HepG2 (cell line): ENCODE results near the gene SH2D3A. TPM values are rescaled to one million over a fixed set of nuclear protein-coding genes. Genes with fewer than 3 reads are reported as not detected.

ENCODE experiments used
- AHR ChIP-seq: IDR thresholded peaks from 2 replicates; pipeline ENCODE4 v1.6.1; 2018; ENCODE audit warnings: missing genetic modification reagents, missing compliant biosample characterization
- CHD4 ChIP-seq: fragments of 200-600 bp; sonication (generic); IDR thresholded peaks from 2 replicates; pipeline ENCODE4 v1.7.0; 2017; ENCODE audit warnings: mild to moderate bottlenecking, low read length, borderline replicate concordance
- ELF3 ChIP-seq: IDR thresholded peaks from 2 replicates; pipeline ENCODE4 v1.6.1; 2016; ENCODE audit warnings: missing genetic modification reagents, missing compliant biosample characterization
- ETV5 ChIP-seq: IDR thresholded peaks from 2 replicates; pipeline ENCODE4 v1.6.1; 2018; ENCODE audit warnings: missing biosample characterization, missing genetic modification reagents, inconsistent platforms, borderline replicate concordance
- HHEX ChIP-seq: IDR thresholded peaks from 2 replicates; pipeline ENCODE4 v1.6.1; 2016; ENCODE audit warnings: control low read depth
- HOXA3 ChIP-seq: sonication (generic); formaldehyde crosslinking; IDR thresholded peaks from 2 replicates; pipeline ENCODE4 v1.5.0; 2020; ENCODE audit warnings: missing genetic modification reagents
- KDM3A ChIP-seq: IDR thresholded peaks from 2 replicates; pipeline ENCODE4 v1.6.1; 2018; ENCODE audit warnings: low read depth, missing compliant biosample characterization
- NKX3-1 ChIP-seq: sonication (generic); formaldehyde crosslinking; IDR thresholded peaks from 2 replicates; pipeline ENCODE4 v1.5.0; 2020; ENCODE audit warnings: missing genetic modification reagents
- SMAD1 ChIP-seq: sonication (generic); formaldehyde crosslinking; IDR thresholded peaks from 2 replicates; pipeline ENCODE4 v1.4.0; 2020; ENCODE audit warnings: missing genetic modification reagents, low read depth, mild to moderate bottlenecking, borderline replicate concordance
- SRY ChIP-seq: sonication (generic); formaldehyde crosslinking; IDR thresholded peaks from 2 replicates; pipeline ENCODE4 v1.8.0; 2022; ENCODE audit warnings: mild to moderate bottlenecking, missing genetic modification reagents
- TSC22D2 ChIP-seq: sonication (generic); formaldehyde crosslinking; IDR thresholded peaks from 2 replicates; pipeline ENCODE4 v1.5.1; 2020; ENCODE audit warnings: missing genetic modification reagents, mild to moderate bottlenecking, borderline replicate concordance
- ZFP90 ChIP-seq: sonication (generic); formaldehyde crosslinking; IDR thresholded peaks from 2 replicates; pipeline ENCODE4 v1.8.0; 2022; ENCODE audit warnings: missing genetic modification reagents, mild to moderate bottlenecking, inconsistent platforms, borderline replicate concordance
- ZNF230 ChIP-seq: sonication (generic); formaldehyde crosslinking; IDR thresholded peaks from 2 replicates; pipeline ENCODE4 v1.4.0; 2020; ENCODE audit warnings: mild to moderate bottlenecking, missing genetic modification reagents
- ZNF235 ChIP-seq: sonication (generic); formaldehyde crosslinking; IDR thresholded peaks from 2 replicates; pipeline ENCODE4 v1.8.1; 2023; ENCODE audit warnings: mild to moderate bottlenecking, missing genetic modification reagents, borderline replicate concordance
- ZNF24 ChIP-seq: fragments of 450-650 bp; IDR thresholded peaks from 2 replicates; pipeline ENCODE4 v1.6.1; 2017; ENCODE audit warnings: antibody characterized with exemption, mild to moderate bottlenecking
- ZNF615 ChIP-seq: sonication (generic); formaldehyde crosslinking; IDR thresholded peaks from 2 replicates; pipeline ENCODE4 v1.5.0; 2020; ENCODE audit warnings: mild to moderate bottlenecking, missing genetic modification reagents, borderline replicate concordance
- polyA plus RNA-seq, 8 experiments: library from polyadenylated mRNA; depleted of rRNA in 3 of 8; stranded (reverse) in 7 of 8; unstranded in 1 of 8; fragments of >200 nt; fragmentation: Illumina TruSeq in 4 of 8; extraction: Trizol in 4 of 8; gene quantifications; 2 replicates each; pipeline versions ENCODE4 v1.2.1 to v1.2.3, GENCODE V29; 2011 to 2016; ENCODE audit warnings: low read depth in 4 of 8, missing spikeins in 1 of 8, mixed read lengths in 1 of 8; ENCODE audit not compliant: insufficient read depth in 1 of 8
- total RNA-seq, 5 experiments: library from RNA; depleted of rRNA; stranded (reverse); fragments of >200 nt; fragmentation: Illumina TruSeq; extraction: Trizol; gene quantifications; 2 replicates each; pipeline ENCODE4 v1.2.3, GENCODE V29; 2016; ENCODE audit warnings: low read depth in 1 of 5
- TF ChIP-seq, protein P1 (sequence below): sonication (generic); formaldehyde crosslinking; IDR thresholded peaks from 2 replicates; pipeline ENCODE4 v1.5.1; 2020; ENCODE audit warnings: mild to moderate bottlenecking, missing genetic modification reagents, moderate library complexity
- TF ChIP-seq, protein P2 (sequence below): sonication (generic); formaldehyde crosslinking; IDR thresholded peaks from 2 replicates; pipeline ENCODE4 v1.4.0; 2020; ENCODE audit warnings: low read depth, missing genetic modification reagents
- TF ChIP-seq, protein P3 (sequence below): sonication (generic); formaldehyde crosslinking; IDR thresholded peaks from 2 replicates; pipeline ENCODE4 v1.4.0; 2020; ENCODE audit warnings: missing genetic modification reagents
- TF ChIP-seq, protein P4 (sequence below): IDR thresholded peaks from 2 replicates; pipeline ENCODE4 v1.6.1; 2016; ENCODE audit warnings: mild to moderate bottlenecking, missing biosample characterization, missing genetic modification reagents

SH2D3A gene
- total and polyA plus RNA-seq, 2 of the 13 experiments (the other 11 are each of a cell fraction or from before 2014, with no cell fraction given) = 1.0 to 2.2 TPM

DNA sequence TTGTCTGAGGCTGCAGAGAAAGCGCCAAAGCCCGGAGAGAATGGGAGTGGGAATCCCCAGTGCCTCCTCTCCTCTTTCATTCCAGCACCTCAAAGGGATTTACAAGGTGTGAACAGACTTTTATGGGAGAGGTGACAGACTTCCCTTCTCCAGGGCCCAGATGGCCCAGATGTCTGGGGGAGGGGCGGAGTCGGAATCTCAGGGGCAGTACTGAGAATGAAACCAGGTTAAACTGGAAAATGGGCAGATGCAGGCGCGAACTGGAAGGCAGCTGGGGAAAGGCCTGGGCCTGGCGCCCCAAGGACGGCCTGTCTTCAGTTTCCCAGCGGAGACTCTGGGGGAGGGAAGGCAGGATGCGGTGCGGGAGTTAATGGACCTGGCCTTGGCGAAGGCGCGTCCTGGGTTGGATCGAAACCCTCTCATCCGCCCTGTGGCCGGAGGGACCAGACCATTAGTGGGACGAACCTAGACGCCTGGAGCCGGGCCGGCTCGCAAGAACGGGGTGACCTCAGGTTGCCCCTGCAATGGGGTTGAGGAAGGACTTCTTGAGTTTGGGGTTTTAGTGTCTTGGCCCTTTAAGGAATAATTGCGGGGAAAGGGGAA lies 28.3 kb downstream of the SH2D3A start (continued):
- TF ChIP-seq, protein P1, sequence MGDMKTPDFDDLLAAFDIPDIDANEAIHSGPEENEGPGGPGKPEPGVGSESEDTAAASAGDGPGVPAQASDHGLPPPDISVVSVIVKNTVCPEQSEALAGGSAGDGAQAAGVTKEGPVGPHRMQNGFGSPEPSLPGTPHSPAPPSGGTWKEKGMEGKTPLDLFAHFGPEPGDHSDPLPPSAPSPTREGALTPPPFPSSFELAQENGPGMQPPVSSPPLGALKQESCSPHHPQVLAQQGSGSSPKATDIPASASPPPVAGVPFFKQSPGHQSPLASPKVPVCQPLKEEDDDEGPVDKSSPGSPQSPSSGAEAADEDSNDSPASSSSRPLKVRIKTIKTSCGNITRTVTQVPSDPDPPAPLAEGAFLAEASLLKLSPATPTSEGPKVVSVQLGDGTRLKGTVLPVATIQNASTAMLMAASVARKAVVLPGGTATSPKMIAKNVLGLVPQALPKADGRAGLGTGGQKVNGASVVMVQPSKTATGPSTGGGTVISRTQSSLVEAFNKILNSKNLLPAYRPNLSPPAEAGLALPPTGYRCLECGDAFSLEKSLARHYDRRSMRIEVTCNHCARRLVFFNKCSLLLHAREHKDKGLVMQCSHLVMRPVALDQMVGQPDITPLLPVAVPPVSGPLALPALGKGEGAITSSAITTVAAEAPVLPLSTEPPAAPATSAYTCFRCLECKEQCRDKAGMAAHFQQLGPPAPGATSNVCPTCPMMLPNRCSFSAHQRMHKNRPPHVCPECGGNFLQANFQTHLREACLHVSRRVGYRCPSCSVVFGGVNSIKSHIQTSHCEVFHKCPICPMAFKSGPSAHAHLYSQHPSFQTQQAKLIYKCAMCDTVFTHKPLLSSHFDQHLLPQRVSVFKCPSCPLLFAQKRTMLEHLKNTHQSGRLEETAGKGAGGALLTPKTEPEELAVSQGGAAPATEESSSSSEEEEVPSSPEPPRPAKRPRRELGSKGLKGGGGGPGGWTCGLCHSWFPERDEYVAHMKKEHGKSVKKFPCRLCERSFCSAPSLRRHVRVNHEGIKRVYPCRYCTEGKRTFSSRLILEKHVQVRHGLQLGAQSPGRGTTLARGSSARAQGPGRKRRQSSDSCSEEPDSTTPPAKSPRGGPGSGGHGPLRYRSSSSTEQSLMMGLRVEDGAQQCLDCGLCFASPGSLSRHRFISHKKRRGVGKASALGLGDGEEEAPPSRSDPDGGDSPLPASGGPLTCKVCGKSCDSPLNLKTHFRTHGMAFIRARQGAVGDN (CRISPR knock-in tag) = peak; percentile 51; the same call in 1 of the 2 replicates
- TF ChIP-seq ZFP90 (CRISPR knock-in tag) (0 out of 2 replicates have a peak, but pooled peaks have one; percentile 41), ELF3 (CRISPR knock-in tag) (0 out of 2 replicates have a peak, but pooled peaks have one; percentile 2), AHR (CRISPR knock-in tag) (0 out of 2 replicates have a peak, but pooled peaks have one; percentile 25), TSC22D2 (CRISPR knock-in tag) (no peak), CHD4 (0 out of 2 replicates have a peak, but pooled peaks have one; percentile 34), ZNF235 (CRISPR knock-in tag) (peak; percentile 30; the same call in 1 of the 2 replicates), HOXA3 (CRISPR knock-in tag) (0 out of 2 replicates have a peak, but pooled peaks have one; percentile 13), SMAD1 (CRISPR knock-in tag) (peak; percentile 72; the same call in 1 of the 2 replicates), HHEX (CRISPR knock-in tag) (no peak), NKX3-1 (CRISPR knock-in tag) (0 out of 2 replicates have a peak, but pooled peaks have one; percentile 42), ZNF24 (no peak), ETV5 (CRISPR knock-in tag) (no peak), SRY (0 out of 2 replicates have a peak, but pooled peaks have one; percentile 19), ZNF615 (CRISPR knock-in tag) (no peak), ZNF230 (no peak), KDM3A (CRISPR knock-in tag) (no peak)
- TF ChIP-seq, protein P2, sequence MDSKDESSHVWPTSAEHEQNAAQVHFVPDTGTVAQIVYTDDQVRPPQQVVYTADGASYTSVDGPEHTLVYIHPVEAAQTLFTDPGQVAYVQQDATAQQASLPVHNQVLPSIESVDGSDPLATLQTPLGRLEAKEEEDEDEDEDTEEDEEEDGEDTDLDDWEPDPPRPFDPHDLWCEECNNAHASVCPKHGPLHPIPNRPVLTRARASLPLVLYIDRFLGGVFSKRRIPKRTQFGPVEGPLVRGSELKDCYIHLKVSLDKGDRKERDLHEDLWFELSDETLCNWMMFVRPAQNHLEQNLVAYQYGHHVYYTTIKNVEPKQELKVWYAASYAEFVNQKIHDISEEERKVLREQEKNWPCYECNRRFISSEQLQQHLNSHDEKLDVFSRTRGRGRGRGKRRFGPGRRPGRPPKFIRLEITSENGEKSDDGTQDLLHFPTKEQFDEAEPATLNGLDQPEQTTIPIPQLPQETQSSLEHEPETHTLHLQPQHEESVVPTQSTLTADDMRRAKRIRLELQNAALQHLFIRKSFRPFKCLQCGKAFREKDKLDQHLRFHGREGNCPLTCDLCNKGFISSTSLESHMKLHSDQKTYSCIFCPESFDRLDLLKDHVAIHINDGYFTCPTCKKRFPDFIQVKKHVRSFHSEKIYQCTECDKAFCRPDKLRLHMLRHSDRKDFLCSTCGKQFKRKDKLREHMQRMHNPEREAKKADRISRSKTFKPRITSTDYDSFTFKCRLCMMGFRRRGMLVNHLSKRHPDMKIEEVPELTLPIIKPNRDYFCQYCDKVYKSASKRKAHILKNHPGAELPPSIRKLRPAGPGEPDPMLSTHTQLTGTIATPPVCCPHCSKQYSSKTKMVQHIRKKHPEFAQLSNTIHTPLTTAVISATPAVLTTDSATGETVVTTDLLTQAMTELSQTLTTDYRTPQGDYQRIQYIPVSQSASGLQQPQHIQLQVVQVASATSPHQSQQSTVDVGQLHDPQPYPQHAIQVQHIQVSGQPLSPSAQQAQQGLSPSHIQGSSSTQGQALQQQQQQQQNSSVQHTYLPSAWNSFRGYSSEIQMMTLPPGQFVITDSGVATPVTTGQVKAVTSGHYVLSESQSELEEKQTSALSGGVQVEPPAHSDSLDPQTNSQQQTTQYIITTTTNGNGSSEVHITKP (CRISPR knock-in tag) = 0 out of 2 replicates have a peak, but pooled peaks have one; percentile 34
- TF ChIP-seq, protein P3, sequence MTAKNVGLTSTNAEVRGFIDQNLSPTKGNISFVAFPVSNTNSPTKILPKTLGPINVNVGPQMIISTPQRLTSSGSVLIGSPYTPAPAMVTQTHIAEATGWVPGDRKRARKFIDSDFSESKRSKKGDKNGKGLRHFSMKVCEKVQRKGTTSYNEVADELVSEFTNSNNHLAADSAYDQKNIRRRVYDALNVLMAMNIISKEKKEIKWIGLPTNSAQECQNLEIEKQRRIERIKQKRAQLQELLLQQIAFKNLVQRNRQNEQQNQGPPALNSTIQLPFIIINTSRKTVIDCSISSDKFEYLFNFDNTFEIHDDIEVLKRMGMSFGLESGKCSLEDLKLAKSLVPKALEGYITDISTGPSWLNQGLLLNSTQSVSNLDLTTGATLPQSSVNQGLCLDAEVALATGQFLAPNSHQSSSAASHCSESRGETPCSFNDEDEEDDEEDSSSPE = 0 out of 2 replicates have a peak, but pooled peaks have one; percentile 5
- TF ChIP-seq, protein P4, sequence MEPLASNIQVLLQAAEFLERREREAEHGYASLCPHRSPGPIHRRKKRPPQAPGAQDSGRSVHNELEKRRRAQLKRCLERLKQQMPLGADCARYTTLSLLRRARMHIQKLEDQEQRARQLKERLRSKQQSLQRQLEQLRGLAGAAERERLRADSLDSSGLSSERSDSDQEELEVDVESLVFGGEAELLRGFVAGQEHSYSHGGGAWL (CRISPR knock-in tag) = peak; percentile 22; the same call in 1 of the 2 replicates
